HEK293 (cell line): ENCODE measurements around the gene SEMA3A.

Experiments used
- REST ChIP-seq: fragments of 450-650 bp; formaldehyde crosslinking; IDR thresholded peaks from 2 replicates; pipeline ENCODE4 v1.5.1; 2016; ENCODE audit warnings: missing biosample characterization, missing genetic modification characterization
- ZBTB21 ChIP-seq: fragments of 450-650 bp; formaldehyde crosslinking; IDR thresholded peaks from 2 replicates; pipeline ENCODE4 v1.5.1; 2017; ENCODE audit warnings: missing biosample characterization, missing genetic modification characterization
- ZFP3 ChIP-seq: fragments of 450-650 bp; formaldehyde crosslinking; IDR thresholded peaks from 2 replicates; pipeline ENCODE4 v1.5.1; 2016; ENCODE audit warnings: low read depth, missing biosample characterization, missing genetic modification characterization
- ZNF121 ChIP-seq: fragments of 450-650 bp; formaldehyde crosslinking; IDR thresholded peaks from 2 replicates; pipeline ENCODE4 v1.5.1; 2016; ENCODE audit warnings: missing biosample characterization, missing genetic modification characterization
- ZNF133 ChIP-seq: fragments of 450-650 bp; formaldehyde crosslinking; IDR thresholded peaks from 2 replicates; pipeline ENCODE4 v1.5.1; 2016; ENCODE audit warnings: missing biosample characterization, missing genetic modification characterization
- ZNF175 ChIP-seq: fragments of 450-650 bp; formaldehyde crosslinking; IDR thresholded peaks from 2 replicates; pipeline ENCODE4 v1.5.1; 2016; ENCODE audit warnings: missing biosample characterization, missing genetic modification characterization
- ZNF518A ChIP-seq: fragments of 450-650 bp; formaldehyde crosslinking; conservative IDR thresholded peaks from 2 replicates; pipeline ENCODE4 v1.5.1; 2016; ENCODE audit warnings: low read depth, missing biosample characterization, missing genetic modification characterization
- ZNF777 ChIP-seq: fragments of 450-650 bp; formaldehyde crosslinking; IDR thresholded peaks from 2 replicates; pipeline ENCODE4 v1.5.1; 2017; ENCODE audit warnings: missing biosample characterization, missing genetic modification characterization, borderline replicate concordance
- ZNF792 ChIP-seq: fragments of 450-650 bp; formaldehyde crosslinking; IDR thresholded peaks from 2 replicates; pipeline ENCODE4 v1.5.1; 2016; ENCODE audit warnings: missing biosample characterization, missing genetic modification characterization
- TF ChIP-seq, protein P1 (sequence below): fragments of 450-650 bp; formaldehyde crosslinking; IDR thresholded peaks from 2 replicates; pipeline ENCODE4 v1.5.1; 2016; ENCODE audit warnings: missing biosample characterization, missing genetic modification characterization
- TF ChIP-seq, protein P2 (sequence below): fragments of 450-650 bp; formaldehyde crosslinking; IDR thresholded peaks from 2 replicates; pipeline ENCODE4 v1.5.1; 2016; ENCODE audit warnings: missing biosample characterization, missing genetic modification characterization
- TF ChIP-seq, protein P3 (sequence below): fragments of 450-650 bp; formaldehyde crosslinking; IDR thresholded peaks from 2 replicates; pipeline ENCODE4 v1.5.1; 2017; ENCODE audit warnings: missing biosample characterization, missing genetic modification characterization

DNA sequence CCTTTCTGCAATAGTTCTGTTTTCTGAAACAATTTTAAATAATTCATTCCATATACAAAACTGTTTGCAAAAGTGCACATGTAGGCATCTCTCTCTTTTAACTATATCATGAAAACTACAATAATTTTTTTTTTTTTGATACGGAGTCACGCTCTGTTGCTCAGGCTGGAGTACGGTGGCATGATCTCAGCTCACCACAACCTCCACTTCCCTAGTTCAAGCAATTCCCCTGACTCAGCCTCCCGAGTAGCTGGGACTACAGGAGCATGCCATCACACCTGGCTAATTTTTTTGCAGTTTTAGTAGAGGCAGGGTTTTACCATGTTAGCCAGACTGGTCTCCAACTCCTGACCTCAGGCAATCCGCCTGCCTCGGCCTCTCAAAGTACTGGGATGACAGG is 44.0 kb upstream of the SEMA3A start:
- TF ChIP-seq ZNF121 (tag by site-specific recombination): no peak
- TF ChIP-seq, protein P1, sequence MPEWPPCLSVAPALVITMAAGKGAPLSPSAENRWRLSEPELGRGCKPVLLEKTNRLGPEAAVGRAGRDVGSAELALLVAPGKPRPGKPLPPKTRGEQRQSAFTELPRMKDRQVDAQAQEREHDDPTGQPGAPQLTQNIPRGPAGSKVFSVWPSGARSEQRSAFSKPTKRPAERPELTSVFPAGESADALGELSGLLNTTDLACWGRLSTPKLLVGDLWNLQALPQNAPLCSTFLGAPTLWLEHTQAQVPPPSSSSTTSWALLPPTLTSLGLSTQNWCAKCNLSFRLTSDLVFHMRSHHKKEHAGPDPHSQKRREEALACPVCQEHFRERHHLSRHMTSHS (tag by site-specific recombination): no peak
- TF ChIP-seq ZNF792 (tag by site-specific recombination): no peak
- TF ChIP-seq ZNF518A (tag by site-specific recombination): no peak
- TF ChIP-seq, protein P2, sequence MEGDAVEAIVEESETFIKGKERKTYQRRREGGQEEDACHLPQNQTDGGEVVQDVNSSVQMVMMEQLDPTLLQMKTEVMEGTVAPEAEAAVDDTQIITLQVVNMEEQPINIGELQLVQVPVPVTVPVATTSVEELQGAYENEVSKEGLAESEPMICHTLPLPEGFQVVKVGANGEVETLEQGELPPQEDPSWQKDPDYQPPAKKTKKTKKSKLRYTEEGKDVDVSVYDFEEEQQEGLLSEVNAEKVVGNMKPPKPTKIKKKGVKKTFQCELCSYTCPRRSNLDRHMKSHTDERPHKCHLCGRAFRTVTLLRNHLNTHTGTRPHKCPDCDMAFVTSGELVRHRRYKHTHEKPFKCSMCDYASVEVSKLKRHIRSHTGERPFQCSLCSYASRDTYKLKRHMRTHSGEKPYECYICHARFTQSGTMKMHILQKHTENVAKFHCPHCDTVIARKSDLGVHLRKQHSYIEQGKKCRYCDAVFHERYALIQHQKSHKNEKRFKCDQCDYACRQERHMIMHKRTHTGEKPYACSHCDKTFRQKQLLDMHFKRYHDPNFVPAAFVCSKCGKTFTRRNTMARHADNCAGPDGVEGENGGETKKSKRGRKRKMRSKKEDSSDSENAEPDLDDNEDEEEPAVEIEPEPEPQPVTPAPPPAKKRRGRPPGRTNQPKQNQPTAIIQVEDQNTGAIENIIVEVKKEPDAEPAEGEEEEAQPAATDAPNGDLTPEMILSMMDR (tag by site-specific recombination): no peak
- no peak for TF ChIP-seq ZNF175 (tag by site-specific recombination)
- no peak for TF ChIP-seq REST (tag by site-specific recombination)
- TF ChIP-seq, protein P3, sequence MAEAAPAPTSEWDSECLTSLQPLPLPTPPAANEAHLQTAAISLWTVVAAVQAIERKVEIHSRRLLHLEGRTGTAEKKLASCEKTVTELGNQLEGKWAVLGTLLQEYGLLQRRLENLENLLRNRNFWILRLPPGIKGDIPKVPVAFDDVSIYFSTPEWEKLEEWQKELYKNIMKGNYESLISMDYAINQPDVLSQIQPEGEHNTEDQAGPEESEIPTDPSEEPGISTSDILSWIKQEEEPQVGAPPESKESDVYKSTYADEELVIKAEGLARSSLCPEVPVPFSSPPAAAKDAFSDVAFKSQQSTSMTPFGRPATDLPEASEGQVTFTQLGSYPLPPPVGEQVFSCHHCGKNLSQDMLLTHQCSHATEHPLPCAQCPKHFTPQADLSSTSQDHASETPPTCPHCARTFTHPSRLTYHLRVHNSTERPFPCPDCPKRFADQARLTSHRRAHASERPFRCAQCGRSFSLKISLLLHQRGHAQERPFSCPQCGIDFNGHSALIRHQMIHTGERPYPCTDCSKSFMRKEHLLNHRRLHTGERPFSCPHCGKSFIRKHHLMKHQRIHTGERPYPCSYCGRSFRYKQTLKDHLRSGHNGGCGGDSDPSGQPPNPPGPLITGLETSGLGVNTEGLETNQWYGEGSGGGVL (tag by site-specific recombination): no peak
- no peak for TF ChIP-seq ZFP3 (tag by site-specific recombination)
- no peak for TF ChIP-seq ZNF133 (tag by site-specific recombination)
- TF ChIP-seq ZNF777 (tag by site-specific recombination): no peak
- no peak for TF ChIP-seq ZBTB21 (tag by site-specific recombination)
